Endothelial cell of umbilical vein (primary cell): ENCODE results near the gene ROCK2. TPM values are rescaled to one million over a fixed set of nuclear protein-coding genes. Genes with fewer than 3 reads are reported as not detected.
A peak's percentile ranks its signal among the peaks of the same experiment; 100 is the strongest.

ENCODE experiments used
- BruUV-seq: library from RNA; stranded (reverse); fragments of 400-500 nt; replicated peaks from 2 replicates; lab custom pipeline; 2021; lab: Mats Ljungman, UMichigan
- CTCF ChIA-PET: fragments of 300-600, 350-600 bp; sonication (Branson Sonifier 250); formaldehyde crosslinking; loops from one replicate; lab custom pipeline; 2021; ENCODE audit warnings: antibody characterized with exemption, inconsistent platforms; lab: Charles Lee
- POLR2A ChIA-PET: fragments of 300-600, 350-600 bp; sonication (Branson Sonifier 250); formaldehyde crosslinking; loops from one replicate; lab custom pipeline; 2021; ENCODE audit warnings: antibody characterized with exemption, inconsistent platforms; lab: Charles Lee
- DNase-seq: peaks from one replicate; pipeline ENCODE4 v3.0.0-alpha.2; 2011; ENCODE audit warnings: low read depth, low spot score
- FAIRE-seq: peaks from 2 replicates; lab custom pipeline; 2011; peaks lifted over from hg19 to GRCh38; lab: Jason Lieb, UNC
- H2AFZ ChIP-seq: 2 replicates; pipeline ENCODE4 v1.6.0; 2012; ENCODE audit warnings: low read depth, low read length, control low read depth, inconsistent platforms
- H3K27ac ChIP-seq: 2 replicates; pipeline ENCODE4 v1.5.1; 2011; ENCODE audit warnings: low read depth, mild to moderate bottlenecking, control low read depth, low read length, moderate library complexity; ENCODE audit not compliant: insufficient read depth
- H3K27me3 ChIP-seq, 2 experiments: 2 replicates each; pipeline versions ENCODE4 v1.6.0 to v1.6.1; 2011; ENCODE audit warnings: low read length in 2 of 2, mixed read lengths in 1 of 2; ENCODE audit not compliant: control insufficient read depth in 2 of 2, insufficient read depth in 2 of 2
- H3K36me3 ChIP-seq, 2 experiments: 2 replicates in 1 of 2; 3 replicates in 1 of 2; pipeline ENCODE4 v1.5.1; 2011; ENCODE audit warnings: low read length in 2 of 2, mild to moderate bottlenecking in 1 of 2, moderate library complexity in 1 of 2; ENCODE audit not compliant: control insufficient read depth in 2 of 2, insufficient read depth in 2 of 2; ENCODE audit errors: extremely low read depth in 1 of 2
- H3K4me1 ChIP-seq: 3 replicates; pipeline ENCODE4 v1.5.1; 2011; ENCODE audit warnings: mild to moderate bottlenecking, low read length; ENCODE audit not compliant: control insufficient read depth, insufficient read depth; ENCODE audit errors: extremely low read depth
- H3K4me2 ChIP-seq: 2 replicates; pipeline ENCODE4 v1.6.1; 2011; ENCODE audit warnings: low read length, control low read depth, mixed read lengths; ENCODE audit not compliant: insufficient read depth
- H3K4me3 ChIP-seq, 3 experiments: fragments of 200-600 bp in 1 of 3; sonication (generic), shearing (Covaris generic) in 1 of 3; replicated peaks in 1 of 3; 2 replicates each; pipeline ENCODE4 v1.5.1; 2011 to 2016; ENCODE audit warnings: control low read depth in 3 of 3, low read length in 3 of 3, mild to moderate bottlenecking in 2 of 3, inconsistent platforms in 1 of 3, low read depth in 1 of 3, moderate library complexity in 1 of 3; ENCODE audit not compliant: insufficient read depth in 1 of 3
- H3K79me2 ChIP-seq: 2 replicates; pipeline ENCODE4 v1.6.0; 2012; ENCODE audit warnings: low read length, inconsistent platforms; ENCODE audit not compliant: control insufficient read depth, insufficient read depth
- H3K9ac ChIP-seq: replicated peaks from 2 replicates; pipeline ENCODE3; 2011; ENCODE audit warnings: low read length, control low read depth; ENCODE audit not compliant: insufficient read depth; ENCODE audit errors: extremely low read depth
- H3K9me1 ChIP-seq: replicated peaks from 3 replicates; pipeline ENCODE4 v1.6.0; 2011; ENCODE audit warnings: mild to moderate bottlenecking, low read length; ENCODE audit not compliant: control insufficient read depth, insufficient read depth; ENCODE audit errors: extremely low read depth
- H3K9me3 ChIP-seq: replicated peaks from 2 replicates; pipeline ENCODE4 v1.5.1; 2012; ENCODE audit warnings: low read length, inconsistent platforms; ENCODE audit not compliant: control insufficient read depth, insufficient read depth
- H4K20me1 ChIP-seq: replicated peaks from 2 replicates; pipeline ENCODE3; 2011; ENCODE audit warnings: mild to moderate bottlenecking, low read length; ENCODE audit not compliant: control insufficient read depth, insufficient read depth; ENCODE audit errors: extremely low read depth
- CTCF ChIP-seq, 2 donors: IDR thresholded peaks; 1 replicate in 1 of 2; 2 replicates in 1 of 2; pipeline ENCODE4 v1.5.1; 2011; ENCODE audit warnings: low read length in 2 of 2, mild to moderate bottlenecking in 2 of 2, moderate library complexity in 2 of 2, control low read depth in 1 of 2, inconsistent platforms in 1 of 2, low read depth in 1 of 2; ENCODE audit not compliant: insufficient read depth in 1 of 2; ENCODE audit errors: extremely low read depth in 1 of 2
- FOS ChIP-seq: IDR thresholded peaks from 2 replicates; pipeline ENCODE4 v1.6.1; 2011; ENCODE audit warnings: mild to moderate bottlenecking, low read length, moderate library complexity, borderline replicate concordance; ENCODE audit not compliant: insufficient read depth
- GATA2 ChIP-seq: IDR thresholded peaks from 2 replicates; pipeline ENCODE4 v1.7.0; 2011; ENCODE audit warnings: low read depth, mild to moderate bottlenecking, moderate library complexity, mixed read lengths, low read length; ENCODE audit not compliant: insufficient read length, insufficient read depth
- MYC ChIP-seq: IDR thresholded peaks from one replicate; pipeline ENCODE4 v1.6.1; 2011; ENCODE audit warnings: mild to moderate bottlenecking, low read depth, low read length
- dilution Hi-C: fragments of 300-500 bp; cut with MboI; formaldehyde crosslinking; loops from one replicate; pipeline ENCODE4 v1.15.0; 2019; ENCODE audit warnings: low sequenced_read_pairs; ENCODE audit not compliant: extremely low pct_ligation_motif_present
- intact Hi-C: fragments of 100-400 bp; cut with micrococcal nuclease; formaldehyde crosslinking; loops from one replicate; pipeline ENCODE4 v1.10.0; 2022
- polyA plus RNA-seq, 4 experiments: library from polyadenylated mRNA; depleted of rRNA in 3 of 4; stranded (reverse) in 3 of 4; unstranded in 1 of 4; fragments of >200 nt; gene quantifications; 2 replicates each; pipeline versions ENCODE4 v1.2.1 to v1.2.3, GENCODE V29; 2011 to 2012; ENCODE audit warnings: missing spikeins in 1 of 4
- total RNA-seq: library from RNA; stranded (reverse); gene quantifications from 2 replicates; pipeline ENCODE4 v1.2.3, GENCODE V29; 2021

ROCK2 gene
- total and polyA plus RNA-seq, 2 donors (not counting 3 experiments of a cell fraction or from before 2014, with no cell fraction given), result 5.2 to 56.5 TPM

- dilution Hi-C loops, result no loop called here
- POLR2A ChIA-PET, result interaction anchor here (0.6 kb wide), 1 partner anchor 23 kb away, joined by 8 read pairs; no protein-coding TSS in a partner anchor
Observed at GRCh38 chr2:11343368-11343649, 1.1 kb downstream of the ROCK2 start.

More at GRCh38 chr2:11343368-11343649, 1.1 kb downstream of the ROCK2 start:
- Histone ChIP-seq H3K79me2 (peaks cover 59% of the 10 kb centered on the region), H3K4me1 (peaks cover 25% of the 10 kb centered on the region), H3K27ac (peak overlapping the region; percentile 68), H3K4me2 (peak overlapping the region; percentile 97), H3K36me3 (no peaks in the 10 kb centered on the region), H3K9me1 (no peaks in the 10 kb centered on the region), H3K4me3 (peak overlapping the region; percentile 79 to 94 (median 92)), H3K9ac (peak overlapping the region; percentile 88), H4K20me1 (peaks cover 12% of the 10 kb centered on the region), H3K27me3 (no peaks in the 10 kb centered on the region), H2AFZ (peak overlapping the region; percentile 44), H3K9me3 (no peaks in the 10 kb centered on the region)
- FAIRE-seq (peak; percentile 74), DNase-seq (peak; percentile 47)
- CTCF ChIA-PET, result interaction anchor here (0.9 to 5.2 kb wide), 7 partner anchors 32 to 511 kb away, joined by 3 to 67 read pairs (median 12); partner anchors contain the start of gene SLC66A3
- intact Hi-C loops, result loop anchor here (1.0 to 5.0 kb wide), 6 partner anchors 31 to 531 kb away; partner anchors contain the start of gene PDIA6
- no peak for TF ChIP-seq CTCF (IDR thresholded peaks at IDR 0.05; ENCODE audit: extremely low read depth in 1 of 2, insufficient read depth in 1 of 2, low read depth in 1 of 2, low read length in 2 of 2)
- TF ChIP-seq GATA2, result no peak
- no peak for TF ChIP-seq FOS
- TF ChIP-seq MYC, result no peak
- BruUV-seq, result no TSS peak
